Colonic mucosa (tissue), 4 donors: ENCODE data around the gene CAMTA1. TPM values are rescaled to one million over a fixed set of nuclear protein-coding genes. Genes with fewer than 3 reads are reported as not detected.

Experiments used
- DNase-seq: peaks from one replicate; pipeline ENCODE4 v3.0.0-alpha.2; 2020
- H3K27ac ChIP-seq: fragments of 200-600 bp; one replicate; pipeline ENCODE4 v1.8.0; 2021
- H3K27me3 ChIP-seq: fragments of 200-600 bp; one replicate; pipeline ENCODE4 v1.8.0; 2021
- H3K36me3 ChIP-seq: fragments of 200-600 bp; one replicate; pipeline ENCODE4 v1.8.0; 2021
- H3K4me1 ChIP-seq: fragments of 200-600 bp; one replicate; pipeline ENCODE4 v1.8.0; 2021; ENCODE audit warnings: mild to moderate bottlenecking
- H3K4me3 ChIP-seq: fragments of 200-600 bp; one replicate; pipeline ENCODE4 v1.8.0; 2021
- H3K9ac ChIP-seq, 2 donors: one replicate each; pipeline ENCODE4 v1.7.0; 2013; ENCODE audit warnings: control low read depth in 2 of 2, low read depth in 2 of 2, low read length in 2 of 2
- H3K9me3 ChIP-seq: fragments of 200-600 bp; one replicate; pipeline ENCODE4 v1.8.0; 2021
- intact Hi-C: fragments of 100-400 bp; cut with DNase I; formaldehyde crosslinking; loops from one replicate; pipeline ENCODE4 v1.14.1; 2022
- total RNA-seq, 2 donors: library from RNA; stranded (reverse); fragmentation: NEBNext Ultra II Directional in 1 of 2; extraction: Animal tissue kit (Norgen Biotek cat#: 25700) in 1 of 2; gene quantifications; one replicate each; pipeline ENCODE4 v1.2.1, GENCODE V29; 2021
- TF ChIP-seq, protein P1 (sequence below): fragments of 200-600 bp; IDR thresholded peaks from one replicate; pipeline ENCODE4 v1.8.0; 2022; ENCODE audit warnings: antibody characterized with exemption, mild to moderate bottlenecking
- donor health status: healthy.
- donor health status: DM: no; HTN: no; CAD: no.
- donor health status: DM: no; HTN: no; CAD: no.

Gene CAMTA1
- total RNA-seq, 2 donors from 2014 or later: 76.8 to 92.8 TPM

GRCh38 chr1:7026169-7026568 is 240.9 kb downstream of the CAMTA1 start:
- Histone ChIP-seq H3K9me3 (no peaks in the 10 kb centered on the region), H3K9ac (no peak overlapping the region), H3K27me3 (no peaks in the 10 kb centered on the region), H3K4me1 (no peaks in the 10 kb centered on the region), H3K27ac (no peak overlapping the region), H3K36me3 (no peaks in the 10 kb centered on the region), H3K4me3 (no peak overlapping the region)
- intact Hi-C loops: no loop called here
- no peak for DNase-seq
- TF ChIP-seq, protein P1, sequence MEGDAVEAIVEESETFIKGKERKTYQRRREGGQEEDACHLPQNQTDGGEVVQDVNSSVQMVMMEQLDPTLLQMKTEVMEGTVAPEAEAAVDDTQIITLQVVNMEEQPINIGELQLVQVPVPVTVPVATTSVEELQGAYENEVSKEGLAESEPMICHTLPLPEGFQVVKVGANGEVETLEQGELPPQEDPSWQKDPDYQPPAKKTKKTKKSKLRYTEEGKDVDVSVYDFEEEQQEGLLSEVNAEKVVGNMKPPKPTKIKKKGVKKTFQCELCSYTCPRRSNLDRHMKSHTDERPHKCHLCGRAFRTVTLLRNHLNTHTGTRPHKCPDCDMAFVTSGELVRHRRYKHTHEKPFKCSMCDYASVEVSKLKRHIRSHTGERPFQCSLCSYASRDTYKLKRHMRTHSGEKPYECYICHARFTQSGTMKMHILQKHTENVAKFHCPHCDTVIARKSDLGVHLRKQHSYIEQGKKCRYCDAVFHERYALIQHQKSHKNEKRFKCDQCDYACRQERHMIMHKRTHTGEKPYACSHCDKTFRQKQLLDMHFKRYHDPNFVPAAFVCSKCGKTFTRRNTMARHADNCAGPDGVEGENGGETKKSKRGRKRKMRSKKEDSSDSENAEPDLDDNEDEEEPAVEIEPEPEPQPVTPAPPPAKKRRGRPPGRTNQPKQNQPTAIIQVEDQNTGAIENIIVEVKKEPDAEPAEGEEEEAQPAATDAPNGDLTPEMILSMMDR: no peak

GRCh38 chr1:7032992-7033391 is 247.7 kb downstream of the CAMTA1 start:
- intact Hi-C loops: no loop called here

DNA sequence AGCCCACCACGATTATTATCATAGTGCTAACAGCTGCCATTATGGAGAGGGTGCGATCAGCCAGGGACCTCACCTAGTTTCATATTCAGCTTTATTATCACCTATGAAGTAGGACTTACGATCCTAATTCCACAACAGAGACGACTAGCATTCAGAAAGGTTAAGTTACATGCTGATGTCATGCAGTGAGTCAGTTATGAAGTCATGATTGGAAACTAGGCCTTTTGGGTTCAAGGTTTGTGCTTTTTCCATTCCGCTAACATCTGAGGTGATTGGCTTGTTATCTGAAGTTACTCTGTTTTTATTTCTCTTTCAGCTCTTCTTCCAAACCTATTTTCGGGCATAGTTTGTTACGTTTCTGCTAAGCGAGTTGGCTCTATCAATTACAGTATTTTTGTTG is 251.1 kb downstream of the CAMTA1 start:
- no peak overlapping the region for H3K4me3 ChIP-seq
- no peak overlapping the region for H3K9ac ChIP-seq
- H3K27me3 ChIP-seq: no peaks in the 10 kb centered on the region
- TF ChIP-seq, protein P1: no peak
- intact Hi-C loops: no loop called here
- no peaks in the 10 kb centered on the region for H3K4me1 ChIP-seq
- H3K36me3 ChIP-seq: no peaks in the 10 kb centered on the region
- DNase-seq: no peak
- H3K27ac ChIP-seq: no peak overlapping the region
- no peaks in the 10 kb centered on the region for H3K9me3 ChIP-seq

More at GRCh38 chr1:7032992-7033391, 247.7 kb downstream of the CAMTA1 start:
- H3K9me3 ChIP-seq: no peaks in the 10 kb centered on the region
- H3K9ac ChIP-seq: no peak overlapping the region
- H3K36me3 ChIP-seq: no peaks in the 10 kb centered on the region
- no peak overlapping the region for H3K4me3 ChIP-seq
- no peak overlapping the region for H3K27ac ChIP-seq
- no peaks in the 10 kb centered on the region for H3K27me3 ChIP-seq
- no peaks in the 10 kb centered on the region for H3K4me1 ChIP-seq
- TF ChIP-seq, protein P1: no peak
- DNase-seq: no peak

- Histone ChIP-seq H3K36me3 (no peaks in the 10 kb centered on the region), H3K4me3 (no peak overlapping the region), H3K27ac (no peak overlapping the region), H3K4me1 (no peaks in the 10 kb centered on the region), H3K9ac (no peak overlapping the region), H3K9me3 (no peaks in the 10 kb centered on the region), H3K27me3 (no peaks in the 10 kb centered on the region)
- TF ChIP-seq, protein P1: no peak
- intact Hi-C loops: loop anchor here (5.0 kb wide), 1 partner anchor 608 kb away; no protein-coding TSS in a partner anchor
- no peak for DNase-seq
Observed at GRCh38 chr1:7039590-7040220, 254.5 kb downstream of the CAMTA1 start.

- DNase-seq: no peak
- intact Hi-C loops: loop anchor here (5.0 kb wide), 1 partner anchor 606 kb away; no protein-coding TSS in a partner anchor
- TF ChIP-seq, protein P1: no peak
- no peak overlapping the region for H3K27ac ChIP-seq
- H3K36me3 ChIP-seq: no peaks in the 10 kb centered on the region
- H3K9ac ChIP-seq: no peak overlapping the region
- H3K4me3 ChIP-seq: no peak overlapping the region
- no peaks in the 10 kb centered on the region for H3K4me1 ChIP-seq
- no peaks in the 10 kb centered on the region for H3K9me3 ChIP-seq
- H3K27me3 ChIP-seq: no peaks in the 10 kb centered on the region
Observed at GRCh38 chr1:7040969-7041695, 255.9 kb downstream of the CAMTA1 start.
